GM12873 (cell line): Measurements from ENCODE around the gene RPL4.

Experiments used
- CTCF ChIP-seq: IDR thresholded peaks from 2 replicates; pipeline ENCODE4 v1.5.1; 2012; ENCODE audit warnings: low read depth, mild to moderate bottlenecking, moderate library complexity, low read length, control low read depth; ENCODE audit not compliant: insufficient read depth; ENCODE audit errors: missing control alignments

RPL4 gene

GRCh38 chr15:66484539-66485112, 20.0 kb downstream of the RPL4 start:
- TF ChIP-seq CTCF: no peak

- TF ChIP-seq CTCF: no peak
These were observed 21.5 kb downstream of the RPL4 start for GRCh38 chr15:66483131-66483566.

- TF ChIP-seq CTCF: no peak
These were observed 22.1 kb downstream of the RPL4 start for GRCh38 chr15:66482539-66482938.

DNA sequence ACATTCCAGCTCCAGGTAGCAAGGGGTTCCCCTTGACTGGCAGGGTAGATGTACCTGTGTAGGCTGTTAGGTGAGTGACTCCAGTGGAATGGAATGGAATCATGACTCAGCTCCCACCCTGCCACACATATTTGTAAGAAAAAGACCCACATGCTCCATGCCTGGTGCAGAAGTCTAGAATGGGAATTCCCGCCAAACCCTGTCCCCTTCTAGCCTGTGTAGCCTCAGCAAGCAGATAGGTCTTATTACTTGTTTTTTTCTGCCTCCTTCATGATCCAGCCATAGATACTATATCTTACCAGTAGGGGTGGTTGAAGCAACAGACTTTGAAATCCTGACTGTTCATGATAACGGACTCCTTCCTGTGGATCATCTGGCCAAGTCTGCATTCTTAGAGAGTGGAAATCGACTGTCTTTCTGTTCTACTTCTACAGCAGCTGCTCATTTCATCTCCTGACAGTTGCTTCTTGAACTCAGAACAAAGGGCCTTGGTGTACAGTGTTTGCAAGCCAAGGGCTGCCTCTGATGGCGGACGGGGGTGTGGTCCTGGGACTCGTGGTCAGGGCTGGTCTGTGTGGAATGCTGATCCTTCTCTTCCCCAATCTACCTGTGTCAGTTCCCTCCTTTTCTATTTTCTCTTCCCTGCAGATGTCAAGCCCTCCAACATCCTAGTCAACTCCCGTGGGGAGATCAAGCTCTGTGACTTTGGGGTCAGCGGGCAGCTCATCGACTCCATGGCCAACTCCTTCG, 23.4 kb downstream of the RPL4 start:
- no peak for TF ChIP-seq CTCF

DNA sequence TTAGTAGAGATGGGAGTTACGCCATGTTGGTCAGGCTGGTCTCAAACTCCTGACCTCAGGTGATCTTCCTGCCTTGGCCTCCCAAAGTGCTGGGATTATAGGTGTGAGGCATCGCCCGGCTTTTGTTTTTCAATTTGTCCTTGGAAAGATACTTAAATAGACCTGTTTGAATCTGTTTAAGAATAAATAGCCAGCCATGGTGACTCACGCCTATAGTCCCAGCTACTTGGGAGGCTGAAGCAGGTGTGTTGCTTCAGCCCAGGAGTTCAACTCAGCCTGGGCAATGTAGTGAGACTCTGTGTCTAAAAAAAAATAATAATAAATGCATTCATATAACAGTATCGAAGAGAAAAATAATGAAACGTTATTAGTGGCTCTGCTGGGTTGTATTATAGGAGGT, 24.4 kb downstream of the RPL4 start:
- no peak for TF ChIP-seq CTCF

DNA sequence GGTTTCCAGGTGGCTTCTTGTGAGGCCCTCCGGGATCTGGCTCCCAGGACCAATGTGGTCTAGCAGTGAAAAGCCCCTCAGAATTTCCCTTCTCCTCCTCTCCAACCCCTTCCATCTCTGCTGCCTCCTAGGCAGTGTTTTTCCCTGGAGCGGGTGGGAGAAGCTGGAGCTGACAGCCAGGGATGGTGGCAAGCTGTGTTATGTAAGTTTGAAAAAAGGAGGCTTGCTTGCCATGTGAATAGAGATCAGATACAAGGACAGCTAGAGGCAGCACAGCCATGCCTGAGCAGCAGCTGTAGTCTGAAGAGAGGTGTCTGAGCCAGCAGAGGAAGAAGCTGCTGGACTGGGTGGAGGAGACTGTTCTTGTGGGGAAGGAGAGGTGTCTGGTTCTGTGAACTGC, 27.6 kb downstream of the RPL4 start:
- no peak for TF ChIP-seq CTCF

- TF ChIP-seq CTCF: no peak
These were observed 28.1 kb downstream of the RPL4 start for GRCh38 chr15:66476535-66476934.
